ENCODE results near the gene LCE2B. TPM values are rescaled to one million over a fixed set of nuclear protein-coding genes. Genes with fewer than 3 reads are reported as not detected.
"Not testable (repeated sequence)": the region's sequence is repeated elsewhere in the genome, so short reads cannot be mapped to it uniquely, and the experiment has no call there.

Gene LCE2B
- total RNA-seq, 1 experiment from 2014 or later = not detected

DNA sequence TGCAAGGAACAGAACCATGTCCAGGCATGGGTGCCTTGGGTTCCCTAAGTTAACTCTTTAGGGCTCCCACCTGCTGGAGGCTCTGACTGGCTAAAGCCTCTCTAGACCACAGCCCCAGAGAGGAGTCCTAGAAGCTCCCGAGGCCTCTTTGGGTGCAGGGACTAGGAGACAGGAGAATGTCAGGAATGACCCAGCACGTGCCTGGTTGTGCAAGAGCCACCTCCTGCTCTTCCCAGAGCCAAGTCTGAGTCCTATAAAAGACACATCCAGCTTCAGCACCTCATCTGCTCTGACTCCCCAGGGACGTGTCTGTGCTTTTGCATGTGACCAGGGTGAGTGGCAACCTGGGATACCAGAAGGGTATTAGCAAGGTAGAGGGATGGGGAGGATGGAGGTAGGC, 22.8 kb upstream of the LCE2B start, which contains the start of gene LCE2D:
LCE2D (plus strand) TSS at position 283 of the 400 bp plus-strand sequence. CDS start 726 bp downstream, outside the sequence.
- BruUV-seq (replicated peaks) = no TSS peak
- no peaks in the 10 kb centered on the region for H3K4me1 ChIP-seq (ENCODE audit: insufficient read depth, low read length)
- CTCF ChIA-PET = no interaction called here
- H3K9ac ChIP-seq (ENCODE audit: low read length) = no peak within 1 kb of the TSS
- H2AFZ ChIP-seq (ENCODE audit: low read length) = no peak within 1 kb of the TSS
- ATAC-seq (no peak), DNase-seq (no peak)
- intact Hi-C loops (cut with micrococcal nuclease) = no loop called here
- TF ChIP-seq EZH2phosphoT487 (IDR thresholded peaks at IDR 0.05; ENCODE audit: borderline replicate concordance, low read length) = no peak
- peaks cover 33% of the 10 kb centered on the region for H3K27me3 ChIP-seq (ENCODE audit: low read length)
- H3K4me3 ChIP-seq (ENCODE audit: low read length) = no peak within 1 kb of the TSS
- no peaks in the 10 kb centered on the region for H4K20me1 ChIP-seq (ENCODE audit: low read length)
- no peaks in the 10 kb centered on the region for H3K36me3 ChIP-seq (ENCODE audit: low read depth, low read length)
- H3K79me2 ChIP-seq (ENCODE audit: low read length) = no peaks in the 10 kb centered on the region
- H3F3A ChIP-seq (ENCODE audit: low read length, unreplicated experiment) = no peaks in the 10 kb centered on the region
- no peak within 1 kb of the TSS for H3K27ac ChIP-seq (ENCODE audit: low read length)
- POLR2A ChIA-PET (ENCODE audit: unreplicated experiment) = no interaction called here
- H3K9me3 ChIP-seq (ENCODE audit: low read length) = no peaks in the 10 kb centered on the region
- no peaks in the 10 kb centered on the region for H3K9me2 ChIP-seq (replicated peaks; ENCODE audit: low read length)
- no peak within 1 kb of the TSS for H3K4me2 ChIP-seq (ENCODE audit: low read length)

- H3K36me3 ChIP-seq (ENCODE audit: low read depth, low read length); H3F3A ChIP-seq (ENCODE audit: low read length, unreplicated experiment); H3K79me2 ChIP-seq (ENCODE audit: low read length); ATAC-seq; H3K9ac ChIP-seq (ENCODE audit: low read length); DNase-seq; intact Hi-C loops (cut with micrococcal nuclease); H3K9me2 ChIP-seq (replicated peaks; ENCODE audit: low read length); BruUV-seq (replicated peaks); H3K4me3 ChIP-seq (ENCODE audit: low read length); H4K20me1 ChIP-seq (ENCODE audit: low read length); POLR2A ChIA-PET (ENCODE audit: unreplicated experiment); H3K4me1 ChIP-seq (ENCODE audit: insufficient read depth, low read length); H3K9me3 ChIP-seq (ENCODE audit: low read length); H2AFZ ChIP-seq (ENCODE audit: low read length); H3K27ac ChIP-seq (ENCODE audit: low read length); CTCF ChIA-PET; H3K4me2 ChIP-seq (ENCODE audit: low read length): not testable (repeated sequence)
- H3K27me3 ChIP-seq (ENCODE audit: low read length) = 0 out of 2 replicates have a peak, but pooled peaks cover 11% of the 10 kb centered on the region
Observed at GRCh38 chr1:152666171-152666570, 19.8 kb upstream of the LCE2B start.

- Histone ChIP-seq H3K4me2 (ENCODE audit: low read length) (no peak overlapping the region), H3K9me3 (ENCODE audit: low read length) (no peaks in the 10 kb centered on the region), H3K9me2 (replicated peaks; ENCODE audit: low read length) (no peaks in the 10 kb centered on the region), H3K27ac (ENCODE audit: low read length) (no peak overlapping the region), H3K4me3 (ENCODE audit: low read length) (no peak overlapping the region), H3K27me3 (ENCODE audit: low read length) (peaks cover 23% of the 10 kb centered on the region), H3K79me2 (ENCODE audit: low read length) (no peaks in the 10 kb centered on the region), H4K20me1 (ENCODE audit: low read length) (no peaks in the 10 kb centered on the region), H3K4me1 (ENCODE audit: insufficient read depth, low read length) (no peaks in the 10 kb centered on the region), H3K9ac (ENCODE audit: low read length) (no peak overlapping the region), H2AFZ (ENCODE audit: low read length) (no peak overlapping the region), H3F3A (ENCODE audit: low read length, unreplicated experiment) (no peaks in the 10 kb centered on the region), H3K36me3 (ENCODE audit: low read depth, low read length) (no peaks in the 10 kb centered on the region)
- ChIA-PET POLR2A (ENCODE audit: unreplicated experiment) (no interaction called here), CTCF (no interaction called here)
- TF ChIP-seq CTCF (conservative IDR thresholded peaks at IDR 0.05; ENCODE audit: low read depth, low read length) (no peak), EZH2phosphoT487 (IDR thresholded peaks at IDR 0.05; ENCODE audit: borderline replicate concordance, low read length) (no peak), EZH2 (IDR thresholded peaks at IDR 0.05; ENCODE audit: low read length, unreplicated experiment) (no peak)
- intact Hi-C loops (cut with micrococcal nuclease) = no loop called here
- no TSS peak for BruUV-seq (replicated peaks)
- ATAC-seq = no peak
- no peak for DNase-seq
Observed at GRCh38 chr1:152667648-152668047, 18.3 kb upstream of the LCE2B start.

GRCh38 chr1:152673016-152673415, 12.9 kb upstream of the LCE2B start:
- ChIA-PET POLR2A (ENCODE audit: unreplicated experiment) (no interaction called here), CTCF (no interaction called here)
- no peak for ATAC-seq

More at GRCh38 chr1:152673016-152673415, 12.9 kb upstream of the LCE2B start:
- no peak for DNase-seq
- no peak overlapping the region for H2AFZ ChIP-seq (ENCODE audit: low read length)
- BruUV-seq (replicated peaks) = no TSS peak
- H3F3A ChIP-seq (ENCODE audit: low read length, unreplicated experiment) = no peaks in the 10 kb centered on the region
- no peaks in the 10 kb centered on the region for H3K9me3 ChIP-seq (ENCODE audit: low read length)
- no peak overlapping the region for H3K9ac ChIP-seq (ENCODE audit: low read length)
- H3K79me2 ChIP-seq (ENCODE audit: low read length) = no peaks in the 10 kb centered on the region
- no peak overlapping the region for H3K4me3 ChIP-seq (ENCODE audit: low read length)
- no peak overlapping the region for H3K4me2 ChIP-seq (ENCODE audit: low read length)
- H4K20me1 ChIP-seq (ENCODE audit: low read length) = no peaks in the 10 kb centered on the region
- peaks cover 35% of the 10 kb centered on the region for H3K27me3 ChIP-seq (ENCODE audit: low read length)
- no peak for TF ChIP-seq CTCF (conservative IDR thresholded peaks at IDR 0.05; ENCODE audit: low read depth, low read length)
- TF ChIP-seq EZH2 (IDR thresholded peaks at IDR 0.05; ENCODE audit: low read length, unreplicated experiment) = no peak
- TF ChIP-seq EZH2phosphoT487 (IDR thresholded peaks at IDR 0.05; ENCODE audit: borderline replicate concordance, low read length) = no peak
- H3K4me1 ChIP-seq (ENCODE audit: insufficient read depth, low read length) = no peaks in the 10 kb centered on the region
- H3K27ac ChIP-seq (ENCODE audit: low read length) = no peak overlapping the region
- intact Hi-C loops (cut with micrococcal nuclease) = no loop called here
- no peaks in the 10 kb centered on the region for H3K36me3 ChIP-seq (ENCODE audit: low read depth, low read length)
- H3K9me2 ChIP-seq (replicated peaks; ENCODE audit: low read length) = no peaks in the 10 kb centered on the region
